A673 (cell line): ENCODE results near the gene CYP2A6. TPM values are rescaled to one million over a fixed set of nuclear protein-coding genes. Genes with fewer than 3 reads are reported as not detected.
"Not testable (repeated sequence)": the region's sequence is repeated elsewhere in the genome, so short reads cannot be mapped to it uniquely, and the experiment has no call there.

Experiments
- Bru-seq: library from RNA; stranded (reverse); fragments of 400-500 nt; gene quantifications from one replicate; lab custom pipeline; 2021; lab: Mats Ljungman, UMichigan
- BruChase-seq, 2 experiments: library from RNA; stranded (reverse); fragments of 400-500 nt; gene quantifications; one replicate each; lab custom pipeline; 2021; lab: Mats Ljungman, UMichigan
- BruUV-seq: library from RNA; stranded (reverse); fragments of 400-500 nt; replicated peaks from 2 replicates; lab custom pipeline; 2021; lab: Mats Ljungman, UMichigan
- CTCF ChIA-PET: fragments of 300-600 bp; sonication (Branson Sonifier 250); formaldehyde crosslinking; loops from one replicate; lab custom pipeline; 2022; ENCODE audit warnings: antibody characterized with exemption; lab: Charles Lee
- POLR2A ChIA-PET: fragments of 300-600 bp; sonication (Branson Sonifier 250); formaldehyde crosslinking; loops from one replicate; lab custom pipeline; 2022; ENCODE audit warnings: antibody characterized with exemption; ENCODE audit not compliant: low non-redundant PET; lab: Charles Lee
- DNase-seq: peaks from one replicate; pipeline ENCODE4 v3.0.0-alpha.2; 2015; ENCODE audit warnings: low spot score
- H3K27ac ChIP-seq: fragments of 200-600 bp; sonication (generic); 2 replicates; pipeline ENCODE4 v1.5.1; 2016; ENCODE audit warnings: mixed run types, low read depth, mild to moderate bottlenecking, mixed read lengths, antibody characterized with exemption, low read length; ENCODE audit not compliant: poor library complexity, severe bottlenecking
- H3K27me3 ChIP-seq: fragments of 200-600 bp; sonication (generic); replicated peaks from 2 replicates; pipeline ENCODE4 v1.6.1; 2017; ENCODE audit warnings: mixed run types, low read depth, mild to moderate bottlenecking, mixed read lengths, antibody characterized with exemption, low read length; ENCODE audit not compliant: insufficient read depth, poor library complexity
- H3K36me3 ChIP-seq: fragments of 200-600 bp; sonication (generic); 2 replicates; pipeline ENCODE4 v1.6.1; 2016; ENCODE audit warnings: mixed run types, mild to moderate bottlenecking, mixed read lengths, antibody characterized with exemption, low read length; ENCODE audit not compliant: insufficient read depth, poor library complexity, severe bottlenecking
- H3K4me1 ChIP-seq: fragments of 200-600 bp; sonication (generic); 2 replicates; pipeline ENCODE4 v1.6.1; 2017; ENCODE audit warnings: mixed run types, mild to moderate bottlenecking, mixed read lengths, antibody characterized with exemption, low read length; ENCODE audit not compliant: insufficient read depth, poor library complexity, severe bottlenecking
- H3K4me3 ChIP-seq: fragments of 200-600 bp; sonication (generic); 2 replicates; pipeline ENCODE4 v1.5.1; 2016; ENCODE audit warnings: low read depth, mixed run types, mild to moderate bottlenecking, mixed read lengths, low read length; ENCODE audit not compliant: poor library complexity, severe bottlenecking
- H3K9me3 ChIP-seq: fragments of 200-600 bp; sonication (generic); 2 replicates; pipeline ENCODE4 v1.6.1; 2016; ENCODE audit warnings: mixed run types, low read depth, mild to moderate bottlenecking, mixed read lengths, antibody characterized with exemption, low read length; ENCODE audit not compliant: poor library complexity, severe bottlenecking
- EZH2 ChIP-seq: fragments of 200-600 bp; sonication (generic); IDR thresholded peaks from 2 replicates; pipeline ENCODE4 v1.6.1; 2017; ENCODE audit warnings: borderline replicate concordance, low read depth, mild to moderate bottlenecking, mixed read lengths, antibody characterized with exemption, low read length; ENCODE audit not compliant: poor library complexity, severe bottlenecking
- intact Hi-C: fragments of 100-400 bp; cut with micrococcal nuclease; formaldehyde crosslinking; loops from one replicate; pipeline ENCODE4 v1.10.0; 2022; ENCODE audit not compliant: unreplicated experiment
- long read RNA-seq: library from polyadenylated mRNA; stranded (forward); transcript quantifications from one replicate; pipeline ENCODE4 v2.0.0, GENCODE V29; 2022
- total RNA-seq: library from RNA; stranded (reverse); gene quantifications from 2 replicates; pipeline ENCODE4 v1.2.3, GENCODE V29; 2021
- TF ChIP-seq, protein P1 (sequence below): fragments of 300-800, 200-600 bp; sonication (generic); conservative IDR thresholded peaks from 2 replicates; pipeline ENCODE4 v1.5.1; 2017; ENCODE audit warnings: low read depth, mild to moderate bottlenecking, antibody characterized with exemption, low read length, moderate library complexity, mixed read lengths

The CYP2A6 gene, protein sequence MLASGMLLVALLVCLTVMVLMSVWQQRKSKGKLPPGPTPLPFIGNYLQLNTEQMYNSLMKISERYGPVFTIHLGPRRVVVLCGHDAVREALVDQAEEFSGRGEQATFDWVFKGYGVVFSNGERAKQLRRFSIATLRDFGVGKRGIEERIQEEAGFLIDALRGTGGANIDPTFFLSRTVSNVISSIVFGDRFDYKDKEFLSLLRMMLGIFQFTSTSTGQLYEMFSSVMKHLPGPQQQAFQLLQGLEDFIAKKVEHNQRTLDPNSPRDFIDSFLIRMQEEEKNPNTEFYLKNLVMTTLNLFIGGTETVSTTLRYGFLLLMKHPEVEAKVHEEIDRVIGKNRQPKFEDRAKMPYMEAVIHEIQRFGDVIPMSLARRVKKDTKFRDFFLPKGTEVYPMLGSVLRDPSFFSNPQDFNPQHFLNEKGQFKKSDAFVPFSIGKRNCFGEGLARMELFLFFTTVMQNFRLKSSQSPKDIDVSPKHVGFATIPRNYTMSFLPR
- total RNA-seq, result not detected in 2 replicates
- not detected for Bru-seq, nascent RNA
- BruChase-seq, experiment 1, labeled RNA remaining after a 2-hour chase, result not detected
- not detected for BruChase-seq, experiment 2, labeled RNA remaining after a 6-hour chase
- long read RNA-seq, result 0 reads

DNA sequence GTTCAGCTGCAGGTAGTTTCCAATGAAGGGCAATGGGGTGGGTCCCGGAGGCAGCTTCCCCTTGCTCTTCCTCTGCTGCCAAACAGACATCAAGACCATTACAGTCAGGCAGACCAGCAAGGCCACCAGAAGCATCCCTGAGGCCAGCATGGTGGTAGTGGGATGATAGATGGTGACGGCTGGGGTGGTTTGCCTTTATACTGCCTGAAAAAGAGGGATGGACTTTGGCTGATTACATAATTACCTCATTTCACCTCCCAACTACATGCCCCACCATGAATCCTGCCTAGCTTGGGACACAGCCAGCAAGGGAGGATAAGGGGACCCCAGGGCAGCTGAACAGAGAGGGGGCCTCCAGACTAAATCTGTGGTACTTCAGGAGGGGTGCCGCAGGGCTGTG lies at the start of gene CYP2A6:
Gene CYP2A6, minus strand, starts transcription at position 171 of the 400 bp plus-strand sequence. Its CDS starts 21 bp downstream, at position 150.
- POLR2A ChIA-PET, CTCF ChIA-PET, H3K27ac ChIP-seq: not testable (repeated sequence)

DNA sequence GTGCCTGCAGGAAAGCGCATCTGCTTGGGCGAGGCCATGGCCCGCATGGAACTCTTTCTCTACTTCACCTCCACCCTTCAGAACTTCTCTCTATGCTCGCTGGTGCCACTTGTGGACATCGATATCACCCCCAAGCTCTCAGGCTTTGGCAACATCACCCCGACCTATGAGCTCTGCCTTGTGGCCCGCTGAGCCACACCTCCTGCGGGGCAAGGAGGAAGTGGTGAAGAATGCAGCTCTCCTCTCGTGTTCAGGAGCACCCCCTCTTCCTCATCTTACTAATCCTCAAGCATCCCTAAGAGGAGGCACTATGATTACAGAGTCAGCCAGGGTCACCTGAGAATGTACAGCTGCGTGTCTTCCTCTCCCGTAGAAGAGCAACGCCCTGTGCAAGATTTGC lies 49.7 kb upstream of the CYP2A6 start:
- H3K36me3 ChIP-seq, BruUV-seq, DNase-seq, intact Hi-C loops, H3K27ac ChIP-seq, H3K4me3 ChIP-seq, POLR2A ChIA-PET, H3K9me3 ChIP-seq, CTCF ChIA-PET, H3K27me3 ChIP-seq, H3K4me1 ChIP-seq: not testable (repeated sequence)

More for the DNA sequence above, at the start of gene CYP2A6:
- BruUV-seq, H3K4me1 ChIP-seq, intact Hi-C loops, H3K9me3 ChIP-seq, H3K36me3 ChIP-seq, H3K4me3 ChIP-seq, DNase-seq: not testable (repeated sequence)
- peaks cover 11% of the 10 kb centered on the region for H3K27me3 ChIP-seq

DNA sequence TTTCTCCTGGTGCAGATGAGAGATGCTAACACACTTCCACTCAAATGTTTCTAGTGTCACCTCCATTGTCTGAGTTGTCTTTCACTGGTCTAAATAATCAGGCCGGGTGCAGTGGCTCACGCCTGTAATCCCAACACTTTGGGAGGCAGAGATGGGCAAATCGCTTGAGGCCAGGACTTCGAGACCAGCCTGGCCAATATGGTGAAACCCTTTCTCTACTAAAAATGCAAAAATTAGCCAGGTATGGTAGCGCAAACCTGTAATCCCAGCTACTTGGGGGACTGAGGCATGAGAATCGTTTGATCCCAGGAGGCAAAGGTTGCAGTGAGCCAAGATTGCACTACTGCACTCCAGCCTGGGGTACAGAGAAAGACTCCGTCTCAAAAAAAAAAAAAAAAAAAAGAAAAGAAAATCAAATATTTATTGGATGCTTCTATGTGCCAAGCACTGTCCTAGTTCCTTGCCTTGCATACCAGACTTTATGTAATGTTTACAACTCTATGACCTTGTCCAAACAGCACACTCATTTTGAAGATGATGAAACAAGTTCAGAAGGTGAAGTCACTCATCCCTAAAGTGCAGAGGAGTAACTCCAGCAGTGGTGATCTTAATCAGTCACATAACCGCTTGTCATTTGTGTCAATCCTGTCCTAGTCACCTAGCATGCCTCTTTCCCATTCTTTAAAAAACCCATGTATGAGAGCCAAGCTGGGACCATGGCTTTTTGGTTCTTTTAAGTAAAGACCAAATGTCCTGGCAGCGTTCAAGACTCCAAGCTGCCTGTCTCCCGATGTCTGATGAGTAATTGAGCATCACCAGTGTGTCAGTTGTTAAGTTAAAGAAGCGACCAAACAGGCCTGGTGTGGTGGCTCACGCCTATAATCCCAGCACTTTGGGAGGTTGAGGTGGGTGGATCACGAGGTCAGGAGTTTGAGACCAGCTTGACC lies 46.9 kb upstream of the CYP2A6 start:
- H3K27me3 ChIP-seq, intact Hi-C loops, H3K36me3 ChIP-seq, DNase-seq, H3K27ac ChIP-seq, POLR2A ChIA-PET, BruUV-seq, H3K9me3 ChIP-seq, H3K4me1 ChIP-seq, H3K4me3 ChIP-seq: not testable (repeated sequence)
- CTCF ChIA-PET, result interaction anchor here (0.6 kb wide), 1 partner anchor 257 kb away, joined by 4 read pairs; no protein-coding TSS in a partner anchor

DNA sequence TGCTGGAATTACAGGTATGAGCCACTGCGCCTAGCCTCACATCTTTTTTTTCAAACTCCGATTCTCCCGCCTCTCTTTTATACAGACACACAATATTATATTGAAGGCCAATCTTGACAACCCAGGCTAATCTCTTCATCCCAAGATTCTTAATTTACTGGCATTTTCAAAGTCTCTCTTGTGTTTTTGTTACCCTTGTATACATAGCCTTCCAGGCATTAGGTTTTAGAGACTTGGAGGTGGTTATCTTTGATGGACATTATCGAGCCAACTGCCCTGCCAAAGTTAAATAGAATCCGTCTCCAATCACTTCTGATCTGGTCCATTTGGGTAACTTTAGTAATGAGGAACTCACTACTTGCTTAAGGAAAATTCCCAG lies 46.2 kb upstream of the CYP2A6 start:
- BruUV-seq, result no TSS peak
- no peak for DNase-seq
- TF ChIP-seq, protein P1, sequence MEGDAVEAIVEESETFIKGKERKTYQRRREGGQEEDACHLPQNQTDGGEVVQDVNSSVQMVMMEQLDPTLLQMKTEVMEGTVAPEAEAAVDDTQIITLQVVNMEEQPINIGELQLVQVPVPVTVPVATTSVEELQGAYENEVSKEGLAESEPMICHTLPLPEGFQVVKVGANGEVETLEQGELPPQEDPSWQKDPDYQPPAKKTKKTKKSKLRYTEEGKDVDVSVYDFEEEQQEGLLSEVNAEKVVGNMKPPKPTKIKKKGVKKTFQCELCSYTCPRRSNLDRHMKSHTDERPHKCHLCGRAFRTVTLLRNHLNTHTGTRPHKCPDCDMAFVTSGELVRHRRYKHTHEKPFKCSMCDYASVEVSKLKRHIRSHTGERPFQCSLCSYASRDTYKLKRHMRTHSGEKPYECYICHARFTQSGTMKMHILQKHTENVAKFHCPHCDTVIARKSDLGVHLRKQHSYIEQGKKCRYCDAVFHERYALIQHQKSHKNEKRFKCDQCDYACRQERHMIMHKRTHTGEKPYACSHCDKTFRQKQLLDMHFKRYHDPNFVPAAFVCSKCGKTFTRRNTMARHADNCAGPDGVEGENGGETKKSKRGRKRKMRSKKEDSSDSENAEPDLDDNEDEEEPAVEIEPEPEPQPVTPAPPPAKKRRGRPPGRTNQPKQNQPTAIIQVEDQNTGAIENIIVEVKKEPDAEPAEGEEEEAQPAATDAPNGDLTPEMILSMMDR, result no peak
- TF ChIP-seq EZH2, result no peak
- Histone ChIP-seq H3K9me3 (no peaks in the 10 kb centered on the region), H3K4me1 (no peaks in the 10 kb centered on the region), H3K27ac (no peak overlapping the region), H3K4me3 (no peak overlapping the region), H3K36me3 (no peaks in the 10 kb centered on the region), H3K27me3 (peaks cover 5% of the 10 kb centered on the region)
- ChIA-PET CTCF (interaction anchor here (0.6 kb wide), 1 partner anchor 258 kb away, joined by 4 read pairs; no protein-coding TSS in a partner anchor), POLR2A (no interaction called here)
- intact Hi-C loops, result no loop called here
